Measurements from ENCODE around the gene MAN2A2.
A peak's percentile ranks its signal among the peaks of the same experiment; 100 is the strongest.

- peak; percentile 99 for TF ChIP-seq CTCF (conservative IDR thresholded peaks at IDR 0.05)
- TF ChIP-seq ZFX (IDR thresholded peaks at IDR 0.05) = no peak
Measured at GRCh38 chr15:90956274-90957030, 53.4 kb downstream of the MAN2A2 start.

All from C4-2B (cell line).